T-helper 17 cell (primary cell): ENCODE results near the gene PAPOLB. TPM values are rescaled to one million over a fixed set of nuclear protein-coding genes. Genes with fewer than 3 reads are reported as not detected.
A peak's percentile ranks its signal among the peaks of the same experiment; 100 is the strongest.

ENCODE experiments used
- ATAC-seq: fragments of 150-1000 bp; cut with Tn5 transposase; 2 replicates; pipeline ENCODE4 v1.10.0; 2021; ENCODE audit warnings: mild to moderate bottlenecking, moderate library complexity
- DNase-seq, 3 donors: peaks; one replicate each; pipeline versions ENCODE4 v3.0.0 to v3.0.0-alpha.2; 2020 to 2021
- H3K9me3 ChIP-seq: one replicate; pipeline ENCODE4 v1.7.0; 2013; ENCODE audit warnings: low read length, mild to moderate bottlenecking; ENCODE audit not compliant: control insufficient read depth, poor library complexity, severe bottlenecking
- H3K27ac Mint-ChIP-seq: one replicate; pipeline ENCODE4 v1.8.0; 2022; ENCODE audit warnings: mild to moderate bottlenecking, moderate library complexity, mixed read lengths
- H3K27me3 Mint-ChIP-seq: one replicate; pipeline ENCODE4 v1.8.0; 2022; ENCODE audit warnings: mixed read lengths
- H3K36me3 Mint-ChIP-seq: one replicate; pipeline ENCODE4 v1.8.0; 2022; ENCODE audit warnings: low read depth, mixed read lengths
- H3K4me1 Mint-ChIP-seq: one replicate; pipeline ENCODE4 v1.8.0; 2022; ENCODE audit warnings: mild to moderate bottlenecking, mixed read lengths
- H3K4me3 Mint-ChIP-seq: one replicate; pipeline ENCODE4 v1.8.0; 2022; ENCODE audit warnings: mild to moderate bottlenecking, moderate library complexity, mixed read lengths
- total RNA-seq, 4 donors: library from RNA in 2 of 4; stranded (reverse) in 2 of 4; gene quantifications; one replicate each; pipeline ENCODE4 v1.2.3 and lab custom pipeline; 2022 to 2026

Gene PAPOLB
- total RNA-seq, 2 donors from 2014 or later = not detected

DNA sequence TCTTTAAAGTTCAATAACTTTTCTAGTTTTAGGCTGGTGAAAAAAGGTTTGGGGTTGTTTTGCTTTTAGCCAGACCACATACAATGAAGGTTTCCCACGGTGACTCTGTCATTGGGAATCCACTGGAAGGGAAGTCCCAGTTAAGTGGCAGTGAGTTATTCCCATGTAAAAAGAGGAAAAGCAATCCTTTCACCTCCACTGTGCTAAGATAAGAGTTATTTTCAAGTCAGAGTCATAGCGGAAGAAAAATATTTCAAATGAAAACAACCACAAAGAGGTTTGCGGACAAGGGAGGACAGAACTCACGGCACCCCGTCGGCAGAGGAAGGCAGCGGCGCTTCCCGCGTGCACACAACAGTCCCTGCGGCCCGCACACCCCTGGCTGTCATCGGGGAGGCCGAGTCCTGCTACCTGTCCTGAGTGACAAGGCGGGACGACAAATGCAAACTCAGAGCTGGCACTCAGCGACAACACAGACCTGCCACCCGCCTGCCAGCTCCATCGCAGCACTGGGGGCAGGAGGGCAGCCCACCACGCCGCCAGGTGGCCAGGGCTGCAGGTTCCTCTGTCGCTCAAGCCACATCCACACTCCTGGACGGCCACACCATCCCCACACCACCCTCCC, 9.3 kb upstream of the PAPOLB start:
- H3K9me3 ChIP-seq = no peaks in the 10 kb centered on the region
- ATAC-seq = no peak
- Mint-ChIP-seq H3K27me3 (peaks cover 49% of the 10 kb centered on the region), H3K4me3 (no peak overlapping the region), H3K27ac (no peak overlapping the region), H3K36me3 (no peaks in the 10 kb centered on the region), H3K4me1 (peaks cover 3% of the 10 kb centered on the region)
- DNase-seq = no peak

DNA sequence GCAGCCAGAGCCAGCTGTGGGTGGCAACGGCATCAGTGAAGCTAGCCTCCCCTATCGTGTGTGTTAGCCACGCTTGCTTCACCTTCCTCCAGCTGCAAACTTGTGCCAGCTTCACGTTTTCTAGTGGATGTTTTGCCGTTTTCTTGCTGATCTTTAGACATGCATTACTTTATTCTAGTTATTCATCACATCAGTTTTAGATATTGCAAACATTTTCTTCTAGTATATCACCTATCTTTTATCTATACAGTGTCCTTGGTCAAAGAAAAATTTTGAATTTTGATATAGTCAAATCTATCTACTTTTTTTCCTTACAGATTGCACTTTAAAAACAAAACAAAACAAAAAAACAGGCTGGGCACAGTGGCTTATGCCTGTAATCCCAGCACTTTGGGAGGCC, 6.7 kb upstream of the PAPOLB start:
- no peak for DNase-seq
- peaks cover 58% of the 10 kb centered on the region for H3K27me3 Mint-ChIP-seq
- H3K27ac Mint-ChIP-seq = no peak overlapping the region
- H3K9me3 ChIP-seq = no peaks in the 10 kb centered on the region
- H3K36me3 Mint-ChIP-seq = no peaks in the 10 kb centered on the region
- H3K4me3 Mint-ChIP-seq = no peak overlapping the region
- peaks cover 3% of the 10 kb centered on the region for H3K4me1 Mint-ChIP-seq
- no peak for ATAC-seq

DNA sequence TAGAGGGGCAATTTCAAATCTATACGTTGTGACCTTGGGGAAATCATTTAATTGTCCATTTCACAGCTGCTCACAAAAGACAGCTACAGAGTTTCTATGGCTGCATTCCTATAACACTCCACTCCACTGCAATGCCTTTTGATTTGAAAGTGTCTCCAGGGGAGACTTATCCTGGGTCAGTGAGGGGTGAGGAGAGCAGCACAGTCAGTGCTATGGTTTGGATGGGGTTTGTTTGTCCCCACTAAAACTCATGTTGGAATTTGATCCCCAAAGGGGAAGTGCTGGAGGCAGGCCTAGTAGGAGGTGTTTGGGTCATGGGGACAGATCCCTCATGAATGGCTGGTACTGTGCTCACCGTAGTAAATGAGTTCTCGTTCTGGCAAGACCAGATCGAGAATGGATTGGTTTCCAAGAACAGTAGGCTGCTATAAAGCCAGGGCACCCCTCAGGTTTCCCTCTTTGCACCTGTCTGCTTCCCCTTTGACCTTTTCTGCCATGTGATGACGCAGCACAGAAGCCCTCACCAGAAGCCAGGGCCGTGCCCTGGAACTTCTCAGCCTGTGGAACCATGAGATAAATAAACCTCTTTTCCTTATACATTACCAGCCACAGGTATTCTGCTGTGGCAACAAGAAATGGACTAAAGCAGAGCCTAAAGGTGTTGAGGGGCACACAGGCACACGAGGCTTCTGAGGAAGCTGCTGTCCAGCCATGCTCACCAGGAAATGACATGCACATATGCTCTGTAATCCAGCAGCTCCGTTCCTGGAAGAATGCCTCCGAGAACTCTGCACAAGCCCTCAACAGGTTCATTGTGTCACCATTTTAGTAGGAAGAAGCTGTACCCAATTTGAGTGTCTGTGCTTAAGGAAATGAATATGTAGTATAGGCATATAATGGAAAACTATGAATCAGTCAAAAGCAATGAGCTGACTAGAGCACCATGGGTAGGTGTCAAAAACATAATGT, 5.0 kb upstream of the PAPOLB start:
- H3K4me1 Mint-ChIP-seq = peaks cover 3% of the 10 kb centered on the region
- H3K27me3 Mint-ChIP-seq = peaks cover 54% of the 10 kb centered on the region
- DNase-seq (no peak), ATAC-seq (no peak)
- H3K9me3 ChIP-seq = no peaks in the 10 kb centered on the region
- H3K27ac Mint-ChIP-seq = no peak overlapping the region
- H3K36me3 Mint-ChIP-seq = no peaks in the 10 kb centered on the region
- no peak overlapping the region for H3K4me3 Mint-ChIP-seq

DNA sequence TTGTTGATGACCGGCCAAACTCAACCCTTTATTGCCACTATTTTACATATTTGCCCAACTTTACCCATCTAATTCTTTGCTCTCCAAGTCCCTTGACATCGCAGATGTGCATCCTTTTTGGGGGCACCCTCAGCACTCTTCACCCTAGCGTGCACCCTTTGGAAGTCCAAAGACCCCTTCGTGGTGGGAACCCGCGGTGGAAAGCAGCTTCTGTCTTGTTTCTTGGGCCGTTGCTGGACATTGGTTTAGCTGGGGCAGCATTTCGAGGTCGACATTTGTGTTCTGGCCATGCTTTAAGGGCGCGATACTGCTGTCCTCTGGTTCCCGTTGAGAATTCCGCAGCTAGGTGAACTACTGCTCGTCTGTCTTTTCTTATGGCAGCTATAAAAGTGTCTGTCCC, 326 bp upstream of the PAPOLB start:
- H3K36me3 Mint-ChIP-seq = no peaks in the 10 kb centered on the region
- no peaks in the 10 kb centered on the region for H3K4me1 Mint-ChIP-seq
- peaks cover 63% of the 10 kb centered on the region for H3K27me3 Mint-ChIP-seq
- H3K4me3 Mint-ChIP-seq = peak overlapping the region; percentile 5
- no peak for ATAC-seq
- DNase-seq = no peak
- H3K9me3 ChIP-seq = no peaks in the 10 kb centered on the region
- H3K27ac Mint-ChIP-seq = no peak overlapping the region

DNA sequence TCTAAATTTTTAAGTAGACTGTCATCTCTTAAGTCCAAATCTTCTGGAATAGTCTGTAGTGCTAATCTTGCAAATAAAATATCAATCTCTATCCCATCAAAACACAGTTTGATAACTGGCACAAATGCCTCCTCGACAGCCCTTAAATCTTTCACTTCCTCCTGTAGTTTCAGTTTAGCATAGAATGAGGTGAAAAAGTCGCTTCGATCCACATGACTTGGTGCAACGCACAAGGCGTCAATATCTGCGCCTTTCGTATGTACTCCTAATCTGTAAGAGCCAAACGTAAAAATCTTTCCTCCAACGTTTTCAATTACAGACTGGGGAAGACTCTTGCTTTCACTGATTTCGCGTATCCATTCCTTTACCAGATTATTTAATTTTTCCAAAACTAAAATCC, 603 bp downstream of the PAPOLB start:
- Mint-ChIP-seq H3K27me3 (peaks cover 72% of the 10 kb centered on the region), H3K4me1 (no peaks in the 10 kb centered on the region), H3K36me3 (no peaks in the 10 kb centered on the region), H3K27ac (no peak overlapping the region), H3K4me3 (no peak overlapping the region)
- ATAC-seq (no peak), DNase-seq (no peak)
- H3K9me3 ChIP-seq = no peaks in the 10 kb centered on the region

DNA sequence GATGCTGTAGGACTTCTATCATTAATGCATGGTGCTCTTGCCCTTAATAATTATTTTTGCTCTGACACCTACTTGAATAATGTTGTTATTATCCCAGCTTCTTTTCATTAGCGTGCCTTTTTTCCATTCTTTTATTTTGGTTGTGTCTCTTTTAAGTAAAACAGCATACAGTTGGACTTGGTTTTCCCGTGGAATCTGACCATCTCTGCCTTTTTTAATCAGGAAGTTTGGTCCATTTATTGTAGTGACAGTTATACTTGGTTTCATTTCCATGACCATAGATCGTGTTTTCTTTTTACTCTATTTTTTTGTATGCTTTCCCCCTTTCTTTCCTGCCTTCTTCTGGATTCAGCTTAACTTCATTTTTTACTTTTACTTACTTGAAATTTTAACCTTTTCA, 4.6 kb downstream of the PAPOLB start:
- Mint-ChIP-seq H3K4me1 (no peaks in the 10 kb centered on the region), H3K36me3 (no peaks in the 10 kb centered on the region), H3K27ac (no peak overlapping the region), H3K27me3 (peaks cover 48% of the 10 kb centered on the region), H3K4me3 (no peak overlapping the region)
- no peaks in the 10 kb centered on the region for H3K9me3 ChIP-seq
- DNase-seq (no peak), ATAC-seq (no peak)

DNA sequence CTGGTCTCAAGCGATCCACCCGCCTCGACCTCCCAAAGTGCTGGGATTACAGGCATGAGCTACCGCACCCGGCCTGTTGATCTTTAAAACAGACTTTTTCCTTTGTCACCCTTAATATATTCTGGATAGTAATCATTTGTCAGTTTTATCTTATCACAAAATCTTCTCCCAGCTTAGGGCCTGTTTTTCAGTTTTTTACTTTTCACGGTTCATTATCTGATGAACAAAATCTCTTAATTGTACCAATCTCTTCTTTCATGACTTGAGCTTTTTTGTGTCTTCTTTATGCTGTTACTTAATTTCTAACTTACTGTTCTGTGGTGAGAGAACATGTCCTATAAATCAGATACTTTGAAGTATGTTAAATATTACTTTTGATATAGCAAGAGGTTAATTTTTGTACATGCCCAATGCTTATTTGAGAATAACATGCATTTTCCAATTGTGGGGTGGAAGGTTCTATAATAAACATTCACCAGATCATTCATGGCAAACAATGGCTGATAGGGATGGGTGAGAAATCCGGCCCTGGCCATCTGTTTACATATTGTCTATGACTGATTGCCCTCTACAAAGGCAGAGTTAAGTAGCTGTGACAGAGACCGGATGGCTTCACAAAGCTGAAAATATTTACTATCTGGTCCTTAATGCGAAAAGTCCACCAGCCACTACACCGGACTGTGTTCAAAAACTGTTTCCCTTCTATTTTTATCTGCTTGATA, 5.3 kb downstream of the PAPOLB start:
- no peaks in the 10 kb centered on the region for H3K4me1 Mint-ChIP-seq
- H3K27me3 Mint-ChIP-seq = peaks cover 47% of the 10 kb centered on the region
- ATAC-seq (no peak), DNase-seq (no peak)
- no peak overlapping the region for H3K27ac Mint-ChIP-seq
- H3K36me3 Mint-ChIP-seq = no peaks in the 10 kb centered on the region
- no peak overlapping the region for H3K4me3 Mint-ChIP-seq
- no peaks in the 10 kb centered on the region for H3K9me3 ChIP-seq

DNA sequence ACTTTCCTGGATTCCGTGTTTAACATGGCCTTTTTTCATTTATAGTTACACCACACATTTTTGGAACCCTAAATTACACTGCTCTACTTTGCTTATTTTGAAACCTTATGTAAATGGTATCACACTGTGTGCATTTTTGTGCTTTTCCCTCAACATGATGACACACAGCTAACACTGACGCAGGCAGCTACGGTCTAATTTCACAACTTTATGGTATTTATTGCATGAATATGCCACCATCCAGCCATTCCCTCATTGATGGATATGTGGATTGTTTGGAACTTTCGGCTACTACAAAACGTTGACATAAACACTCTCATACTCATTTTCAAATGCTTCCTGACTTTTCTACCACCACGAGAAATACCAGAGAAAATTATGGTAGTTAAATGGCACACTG, 6.9 kb downstream of the PAPOLB start:
- Mint-ChIP-seq H3K36me3 (no peaks in the 10 kb centered on the region), H3K4me3 (no peak overlapping the region), H3K27me3 (peaks cover 36% of the 10 kb centered on the region), H3K27ac (no peak overlapping the region), H3K4me1 (no peaks in the 10 kb centered on the region)
- ATAC-seq = no peak
- no peaks in the 10 kb centered on the region for H3K9me3 ChIP-seq
- DNase-seq = no peak

DNA sequence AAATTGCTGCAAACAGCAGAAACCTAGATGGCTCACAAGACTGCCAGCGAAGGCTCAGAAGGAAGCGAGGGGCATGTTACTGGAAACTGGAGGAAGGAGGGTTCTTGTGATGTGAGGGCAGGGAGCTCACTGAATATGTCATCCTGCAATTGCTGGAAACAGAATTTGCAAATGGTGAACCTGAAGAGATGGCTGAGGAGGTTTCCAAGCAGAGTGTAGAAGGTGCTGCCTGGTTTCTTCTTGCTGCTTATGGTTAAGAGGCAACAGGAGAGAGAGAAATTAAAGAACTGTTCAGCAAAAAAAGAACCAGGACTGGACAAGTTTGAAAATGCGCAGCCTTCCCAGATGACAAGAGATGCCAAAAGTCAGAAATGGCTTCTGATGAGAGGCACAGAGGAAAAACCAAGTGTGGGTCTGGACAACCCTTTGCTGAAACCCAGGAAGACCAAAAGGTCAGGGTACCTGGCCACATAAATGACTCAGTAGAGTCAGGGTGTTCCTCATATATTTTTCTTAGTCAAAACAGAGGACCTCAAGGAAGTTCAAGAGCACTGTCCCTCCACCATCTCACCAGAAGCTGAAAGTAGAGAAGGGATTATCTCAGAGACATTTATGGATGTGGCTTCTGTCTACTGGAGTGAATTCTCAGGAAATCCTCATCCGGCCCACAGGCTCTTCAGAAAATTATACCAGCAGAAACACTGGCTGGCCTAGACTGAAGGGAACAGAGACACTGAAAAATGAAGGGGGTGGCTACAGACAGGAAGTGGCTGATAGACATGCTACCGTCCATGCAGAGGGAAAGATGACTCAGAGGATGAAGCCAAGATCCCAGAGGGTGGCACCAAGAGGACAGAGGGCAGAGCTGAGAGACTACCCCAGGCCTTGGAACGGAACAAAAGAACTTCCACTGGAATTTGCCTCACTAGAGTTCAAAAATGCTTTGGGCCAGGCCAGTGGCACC, 10.1 kb downstream of the PAPOLB start:
- Mint-ChIP-seq H3K36me3 (peaks cover 2% of the 10 kb centered on the region), H3K27ac (no peak overlapping the region), H3K27me3 (peaks cover 35% of the 10 kb centered on the region), H3K4me1 (no peaks in the 10 kb centered on the region), H3K4me3 (no peak overlapping the region)
- ATAC-seq (no peak), DNase-seq (no peak)
- H3K9me3 ChIP-seq = no peaks in the 10 kb centered on the region

DNA sequence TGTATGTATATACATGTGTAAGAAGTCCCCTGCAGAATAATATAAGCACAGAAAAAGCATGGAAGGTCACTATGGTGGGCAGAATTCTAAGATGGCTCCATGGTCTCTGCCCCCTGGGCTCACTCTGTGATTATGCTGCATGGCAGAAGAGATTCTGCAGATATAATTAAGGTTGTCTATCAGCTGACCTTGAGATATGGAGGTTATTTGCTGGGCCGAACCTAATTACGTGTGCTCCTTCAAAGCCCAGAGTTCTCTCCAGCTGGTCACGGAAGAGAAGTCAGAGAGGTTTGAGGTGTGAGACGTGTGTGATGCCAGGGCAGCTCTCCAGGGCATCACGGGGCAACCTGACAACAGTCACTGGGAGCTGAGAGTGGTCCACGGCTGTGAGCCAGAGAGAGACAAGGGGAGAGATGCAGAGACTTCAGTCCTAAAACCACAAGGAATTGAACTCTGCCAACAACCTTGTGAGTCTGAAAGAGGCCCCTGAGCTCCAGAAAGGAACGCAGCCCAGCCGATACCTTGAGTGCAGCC, 11.5 kb downstream of the PAPOLB start:
- H3K27ac Mint-ChIP-seq = no peak overlapping the region
- H3K36me3 Mint-ChIP-seq = peaks cover 2% of the 10 kb centered on the region
- no peak for DNase-seq
- no peak overlapping the region for H3K4me3 Mint-ChIP-seq
- H3K27me3 Mint-ChIP-seq = peaks cover 33% of the 10 kb centered on the region
- no peak for ATAC-seq
- H3K4me1 Mint-ChIP-seq = peaks cover 1% of the 10 kb centered on the region
- no peaks in the 10 kb centered on the region for H3K9me3 ChIP-seq

DNA sequence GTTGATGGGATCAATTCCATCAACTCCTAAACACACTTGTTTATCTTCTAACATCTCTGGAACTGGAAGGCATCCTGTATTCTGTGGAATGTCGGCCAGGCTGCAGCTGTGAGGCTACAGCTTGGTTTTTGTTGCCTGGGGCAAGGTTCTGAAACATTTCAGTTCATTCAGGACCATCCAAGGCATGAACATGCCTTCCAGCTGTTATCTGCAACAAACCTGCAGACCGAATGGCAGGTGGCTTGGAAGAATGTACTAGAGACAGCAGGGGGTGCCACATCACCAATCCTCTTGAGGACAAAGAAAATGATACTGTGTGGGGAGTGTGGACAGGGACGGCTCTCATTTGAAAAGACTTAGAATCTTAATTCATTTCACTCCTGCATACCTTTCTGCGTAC, 12.4 kb downstream of the PAPOLB start:
- H3K36me3 Mint-ChIP-seq = peaks cover 2% of the 10 kb centered on the region
- H3K27me3 Mint-ChIP-seq = peaks cover 42% of the 10 kb centered on the region
- H3K4me3 Mint-ChIP-seq = no peak overlapping the region
- H3K4me1 Mint-ChIP-seq = peaks cover 8% of the 10 kb centered on the region
- ATAC-seq (no peak), DNase-seq (no peak)
- no peaks in the 10 kb centered on the region for H3K9me3 ChIP-seq
- H3K27ac Mint-ChIP-seq = no peak overlapping the region

DNA sequence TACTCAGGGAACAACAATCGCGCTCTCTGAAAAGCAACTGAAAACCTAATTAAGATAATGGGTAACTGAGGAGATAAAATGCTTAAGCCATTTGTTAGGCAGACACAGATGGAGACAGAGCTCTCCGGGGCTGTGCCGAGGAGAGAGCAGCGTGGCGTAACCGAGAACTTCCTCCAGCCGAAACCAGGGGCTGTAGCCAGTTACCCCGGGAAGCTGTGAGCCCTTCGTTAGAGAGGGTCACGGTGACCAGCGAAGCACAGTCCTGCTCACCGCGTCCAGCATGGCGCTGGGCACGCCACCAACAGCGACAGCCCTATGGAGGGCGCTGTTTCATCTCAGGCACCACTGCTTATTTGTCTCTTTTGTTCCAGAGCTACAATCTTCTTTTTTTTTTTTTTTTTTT, 16.1 kb downstream of the PAPOLB start:
- H3K27ac Mint-ChIP-seq = no peak overlapping the region
- peaks cover 2% of the 10 kb centered on the region for H3K36me3 Mint-ChIP-seq
- H3K4me1 Mint-ChIP-seq = peaks cover 8% of the 10 kb centered on the region
- ATAC-seq (no peak), DNase-seq (no peak)
- H3K4me3 Mint-ChIP-seq = no peak overlapping the region
- H3K9me3 ChIP-seq = no peaks in the 10 kb centered on the region
- peaks cover 42% of the 10 kb centered on the region for H3K27me3 Mint-ChIP-seq
